CD4-positive, alpha-beta T cell treated with Interleukin-17A for 4 hours (primary cell): ENCODE data around the gene UBE2I.
A peak's percentile ranks its signal among the peaks of the same experiment; 100 is the strongest.
"Not testable (repeated sequence)": the region's sequence is repeated elsewhere in the genome, so short reads cannot be mapped to it uniquely, and the experiment has no call there.

Experiments
- DNase-seq: peaks from one replicate; pipeline ENCODE4 v3.0.0-alpha.2; 2020; ENCODE audit warnings: mixed read lengths

UBE2I gene

DNA sequence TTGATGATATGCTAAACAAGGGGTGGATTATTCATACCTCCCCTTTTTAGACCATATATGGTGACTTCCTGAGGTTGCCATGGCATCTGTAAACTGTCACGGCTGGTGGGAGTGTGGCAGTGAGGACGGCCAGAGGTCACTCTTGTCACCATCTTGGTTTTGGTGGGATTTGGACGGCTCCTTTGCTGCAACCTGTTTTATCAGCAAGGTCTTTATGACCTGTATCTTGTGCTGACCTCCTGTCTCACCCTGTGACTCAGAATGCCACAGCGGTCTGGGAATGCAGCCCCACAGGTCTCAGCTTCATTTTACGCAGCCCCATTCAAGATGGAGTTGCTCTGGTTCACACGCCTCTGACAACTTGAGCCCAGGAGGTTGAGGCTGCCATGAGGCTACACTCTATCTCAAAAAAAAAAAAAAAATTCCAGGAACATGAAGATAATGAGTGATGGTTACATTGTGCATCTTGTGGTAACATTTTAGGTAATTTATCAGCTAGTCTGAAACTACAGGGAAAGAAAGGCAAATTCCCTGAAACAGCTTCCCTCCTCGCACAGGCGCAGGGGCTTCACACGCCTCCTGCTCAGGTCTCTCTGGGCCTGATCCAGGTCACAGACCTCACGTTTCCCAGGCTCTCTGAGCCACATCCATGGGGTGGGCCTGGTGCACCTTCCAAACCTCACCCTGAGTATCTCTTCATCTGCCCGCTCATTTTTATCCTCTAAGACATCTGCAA is 15.3 kb upstream of the UBE2I start:
- no peak for DNase-seq

DNA sequence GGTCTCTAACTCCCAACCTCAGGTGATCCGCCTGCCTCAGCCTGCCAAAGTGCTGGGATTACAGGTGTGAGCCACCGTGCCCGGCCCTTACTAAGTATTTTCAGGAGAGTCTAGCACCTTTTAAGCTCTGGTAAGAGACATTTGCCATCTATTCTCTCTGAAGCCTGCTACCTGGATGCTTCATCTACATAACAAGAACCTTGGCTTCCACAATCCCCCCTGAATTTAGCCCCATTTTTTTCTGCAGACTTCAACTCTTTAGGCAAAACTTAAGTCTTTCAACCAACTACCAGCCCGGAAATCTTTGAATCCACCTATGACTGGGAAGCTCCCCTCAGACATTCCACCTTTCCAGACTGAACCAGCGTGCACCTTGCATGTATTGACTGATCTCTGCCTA is 14.0 kb upstream of the UBE2I start:
- DNase-seq, result no peak

DNA sequence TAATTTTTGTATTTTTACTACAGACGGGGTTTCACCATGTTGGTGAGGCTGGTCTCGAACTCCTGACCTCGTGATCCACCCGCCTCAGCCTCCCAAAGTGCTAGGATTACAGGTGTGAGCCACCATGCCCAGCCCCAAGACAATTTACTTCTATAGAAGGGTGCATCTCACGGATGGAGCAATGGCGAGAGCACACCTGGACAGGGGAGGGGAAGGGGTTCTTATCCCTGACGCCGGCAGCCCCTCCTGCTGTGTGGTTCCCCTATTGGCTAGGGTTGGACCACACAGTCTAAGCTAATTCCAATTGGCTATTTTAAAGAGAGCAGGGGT is 12.8 kb upstream of the UBE2I start:
- not testable (repeated sequence) for DNase-seq

DNA sequence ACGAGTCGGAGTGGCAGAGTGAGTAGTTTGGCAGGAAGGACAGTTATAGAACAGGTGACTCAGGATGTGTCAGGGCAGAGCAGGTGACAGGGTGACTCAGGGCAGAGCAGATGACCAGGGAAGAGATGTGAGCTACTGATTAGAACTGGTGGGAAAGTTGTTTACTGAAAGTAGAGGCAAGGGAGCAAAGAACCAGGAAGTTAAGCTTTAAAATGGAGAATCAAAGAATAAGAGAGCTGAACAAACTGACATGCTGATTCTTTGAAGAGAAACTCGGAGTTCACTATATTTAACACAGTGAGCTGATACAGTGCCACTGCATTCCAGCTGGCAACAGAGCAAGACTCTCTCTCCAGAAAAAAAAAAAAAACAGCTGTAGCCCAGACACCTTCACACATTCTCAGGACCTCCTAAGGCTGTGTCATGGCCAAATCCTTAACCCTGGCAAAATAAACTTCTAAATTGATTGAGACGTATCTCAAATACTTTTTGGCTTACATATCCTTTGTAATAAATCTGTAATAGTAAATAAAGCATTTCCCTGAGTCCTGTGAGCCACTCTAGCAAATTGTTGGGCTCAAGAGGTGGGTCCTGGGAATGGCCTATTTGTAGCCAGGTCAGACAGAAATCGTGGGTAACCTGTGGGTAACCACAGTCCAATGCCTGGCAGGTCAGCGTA is 12.3 kb upstream of the UBE2I start:
- DNase-seq, result no peak

DNA sequence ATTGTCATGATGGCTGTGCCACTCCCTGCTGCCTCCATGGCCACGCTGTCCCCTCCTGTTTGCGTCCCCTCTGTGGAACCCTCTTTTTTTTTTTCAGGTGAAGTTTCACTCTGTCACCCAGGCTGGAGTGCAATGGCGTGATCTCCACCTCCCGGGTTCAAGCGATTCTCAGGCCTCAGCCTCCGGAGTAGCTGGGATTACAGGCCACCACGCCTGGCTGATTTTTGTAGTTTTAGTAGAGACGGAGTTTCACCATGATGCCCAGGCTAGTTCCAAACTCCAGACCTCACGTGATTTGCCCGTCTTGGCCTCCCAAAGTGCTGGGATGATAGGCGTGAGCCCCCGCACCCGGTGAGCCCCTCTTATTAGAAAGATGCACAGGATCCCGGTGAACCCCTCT is 11.0 kb upstream of the UBE2I start:
- no peak for DNase-seq

DNA sequence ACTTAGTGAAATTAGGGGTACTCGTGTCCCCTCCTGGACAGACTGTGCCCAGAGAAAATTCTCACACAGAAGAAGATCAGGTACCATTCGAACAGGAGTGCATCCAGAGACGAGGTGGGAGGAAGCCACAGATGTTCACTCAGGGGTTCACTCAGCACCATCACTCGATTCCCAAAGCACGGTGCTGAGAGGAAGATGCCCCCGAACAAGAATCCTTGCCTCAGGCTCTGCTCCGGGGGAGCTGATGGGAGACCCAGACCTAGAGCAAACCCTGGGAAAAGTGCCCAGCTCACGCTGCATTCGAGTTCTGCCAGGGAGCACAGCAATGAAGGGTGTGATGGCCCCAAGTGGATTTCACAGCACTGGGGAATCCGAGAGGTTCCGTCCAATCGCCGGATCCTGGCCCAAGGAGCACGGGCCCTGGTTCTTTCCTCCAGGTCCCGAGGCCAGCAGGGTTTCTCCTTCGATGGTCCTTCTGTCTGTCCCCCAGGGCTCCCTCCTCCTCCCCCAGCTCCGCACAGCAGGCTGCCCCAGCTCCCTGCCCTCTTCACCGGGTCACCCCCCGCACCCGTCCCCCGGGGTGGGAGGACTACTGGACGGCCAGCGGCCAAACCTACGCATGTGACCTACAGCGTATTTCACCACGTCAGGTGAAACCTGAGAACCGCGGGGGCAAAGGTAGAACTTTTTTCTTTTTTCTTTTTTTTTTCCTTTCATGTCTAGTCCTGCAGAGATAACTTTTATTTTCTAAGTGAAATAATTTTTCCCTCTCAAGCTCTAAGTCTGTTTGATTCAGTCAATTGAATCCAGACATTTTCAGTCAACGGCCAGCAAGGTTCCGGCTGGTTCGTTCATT is 10.2 kb upstream of the UBE2I start:
- no peak for DNase-seq

DNA sequence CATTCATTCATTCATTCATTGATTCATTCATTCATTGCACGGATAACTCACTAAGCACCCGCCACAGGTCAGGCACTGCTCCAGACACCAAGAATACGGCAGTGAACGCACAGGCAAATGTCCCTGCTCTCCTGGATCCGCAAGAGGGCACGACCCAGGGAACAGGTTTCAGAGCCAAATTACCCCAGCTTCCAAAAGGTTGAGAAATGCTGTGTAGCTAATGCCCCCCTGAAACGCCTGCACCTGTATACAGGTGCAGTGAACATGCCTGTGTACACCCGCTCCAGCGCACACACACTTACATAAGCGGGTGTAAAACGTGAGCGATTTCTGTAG is 9.6 kb upstream of the UBE2I start:
- no peak for DNase-seq

DNA sequence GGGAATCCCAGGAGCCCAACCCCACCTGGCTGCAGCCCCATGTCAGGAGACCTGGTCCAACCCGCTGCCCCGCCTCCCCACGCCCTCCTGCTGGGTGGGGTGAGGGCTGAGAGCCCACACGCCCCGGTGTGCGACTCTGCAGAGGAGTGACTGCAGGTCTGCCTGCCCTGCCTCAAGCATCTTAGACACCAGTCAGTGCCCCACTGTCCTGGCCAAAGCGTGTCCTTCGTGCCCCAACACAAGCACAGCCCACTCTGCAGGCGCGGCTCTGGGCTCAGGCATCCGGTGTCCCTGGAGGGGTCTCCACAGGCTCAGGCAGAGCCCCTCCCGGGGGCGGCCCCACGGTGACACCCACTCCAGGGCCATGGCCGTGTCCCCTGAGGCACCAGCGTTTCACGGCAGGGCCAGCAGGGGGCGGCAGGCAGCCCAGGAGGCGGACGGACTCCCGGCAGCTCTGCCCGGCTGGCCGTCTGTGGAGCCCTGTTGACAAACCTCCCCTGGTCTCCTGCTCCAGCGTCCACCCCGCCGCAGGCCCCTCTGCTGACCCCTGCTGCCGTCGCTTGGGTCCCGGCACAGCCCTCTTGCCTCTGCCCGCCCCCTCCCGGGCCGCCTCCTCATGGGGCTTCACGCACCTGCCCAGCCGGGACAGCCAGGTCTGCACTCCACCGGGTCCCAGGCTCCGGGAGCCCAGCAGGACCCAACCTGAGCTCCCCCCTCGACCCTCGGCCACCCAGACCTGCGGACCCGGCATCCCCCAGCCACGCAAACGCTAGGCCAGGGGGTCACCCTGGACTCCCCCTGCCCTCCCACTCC is 8.6 kb upstream of the UBE2I start:
- DNase-seq, result peak; percentile 78

DNA sequence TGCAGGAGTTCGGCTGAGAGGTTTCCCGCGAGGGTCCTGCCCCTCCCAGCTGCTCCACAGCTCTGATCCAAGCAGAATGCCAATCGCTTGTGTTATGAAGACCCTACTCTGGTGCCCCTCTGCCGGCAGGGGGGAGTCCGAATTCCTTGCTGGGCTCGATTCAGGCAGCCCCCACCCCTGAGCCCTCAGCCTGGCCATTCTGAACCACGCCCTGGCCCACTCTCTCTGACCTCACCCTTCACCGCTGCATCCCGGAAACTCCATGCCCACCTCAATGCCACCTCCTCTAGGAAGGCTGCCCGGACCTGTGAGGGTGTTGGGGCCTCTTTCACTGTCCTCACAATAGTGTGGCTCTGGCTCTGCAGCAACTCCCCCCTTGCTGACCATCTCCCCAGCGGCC is 7.9 kb upstream of the UBE2I start:
- no peak for DNase-seq

DNA sequence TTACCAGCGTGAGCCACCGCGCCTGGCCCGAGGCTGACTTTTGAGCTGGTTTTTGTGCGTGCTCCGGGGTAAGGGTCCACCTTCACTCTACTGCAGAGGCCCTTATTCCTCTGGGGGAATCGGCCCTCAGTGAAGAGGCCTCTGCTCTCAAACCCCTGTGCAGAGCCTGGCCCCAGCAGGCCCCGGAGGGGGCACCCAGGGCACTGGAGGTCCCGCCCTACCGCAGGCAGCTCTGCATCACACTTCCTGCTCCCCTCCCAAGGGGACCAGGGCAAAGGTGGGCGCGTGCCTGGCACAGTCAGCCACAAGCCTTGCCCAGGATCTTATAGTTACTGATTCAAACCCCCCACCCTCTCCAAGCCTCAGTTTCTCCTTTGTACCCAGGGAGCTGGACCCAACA is 3.6 kb upstream of the UBE2I start:
- no peak for DNase-seq

DNA sequence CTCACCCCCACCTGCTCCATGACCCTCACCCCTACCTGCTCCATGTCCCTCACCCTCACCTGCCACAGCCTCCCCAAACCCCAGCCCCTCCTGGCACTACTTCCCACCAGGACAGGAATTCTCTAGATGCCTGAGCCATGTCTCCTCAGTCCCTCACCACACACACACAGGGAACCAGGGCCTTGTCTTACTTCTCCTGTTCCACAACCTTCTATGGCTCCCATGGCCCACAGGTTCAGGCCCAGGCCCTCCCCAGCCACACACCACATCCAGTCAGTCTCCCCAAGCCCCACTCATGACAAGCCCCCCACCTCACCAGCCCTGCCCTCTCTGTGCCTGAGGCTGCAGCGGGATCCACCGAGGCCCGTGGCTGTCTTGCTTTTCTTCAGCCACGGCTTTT is 3.1 kb upstream of the UBE2I start:
- no peak for DNase-seq

DNA sequence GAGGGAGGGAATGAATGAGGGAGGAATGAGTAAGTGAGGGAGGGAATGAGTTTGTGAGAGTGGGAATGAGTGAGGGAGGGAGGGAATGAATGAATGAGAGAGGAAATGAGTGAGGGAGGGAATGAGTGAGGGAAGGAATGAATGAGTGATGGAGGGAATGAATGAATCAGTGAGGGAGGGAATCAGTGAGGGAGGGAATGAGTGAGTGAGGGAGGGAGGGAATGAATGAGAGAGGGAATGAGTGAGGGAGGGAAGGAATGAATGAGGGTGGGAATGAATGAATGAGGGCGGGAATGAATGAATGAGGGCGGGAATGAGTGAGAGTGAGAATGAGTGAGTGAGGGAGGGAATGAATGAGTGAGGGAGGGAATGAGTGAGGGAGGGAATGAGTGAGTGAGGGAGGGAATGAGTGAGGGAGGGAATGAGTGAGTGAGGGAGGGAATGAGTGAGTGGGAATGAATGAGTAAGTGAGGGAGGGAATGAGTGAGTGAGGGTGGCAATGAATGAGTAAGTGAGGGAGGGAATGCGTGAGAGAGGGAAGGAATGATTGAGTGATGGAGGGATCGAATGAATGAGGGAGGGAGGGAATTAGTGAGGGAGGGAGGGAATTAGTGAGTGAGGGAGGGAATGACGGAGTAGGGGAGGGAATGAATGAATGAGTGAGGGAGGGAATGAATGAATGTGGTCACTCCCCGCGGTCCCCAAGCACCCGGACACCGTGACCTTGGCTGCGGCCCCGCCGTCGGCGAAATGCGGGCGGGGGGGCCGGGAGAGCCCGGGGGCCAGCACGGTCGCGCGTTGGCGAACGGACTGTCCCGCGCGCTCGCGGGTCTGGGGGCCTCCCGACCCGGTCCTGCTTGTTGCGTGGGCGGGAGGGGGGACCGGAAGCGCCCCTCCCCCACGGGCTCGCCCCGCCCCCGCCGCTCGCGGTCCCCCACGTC is 1.1 kb upstream of the UBE2I start:
- DNase-seq, result no peak

DNA sequence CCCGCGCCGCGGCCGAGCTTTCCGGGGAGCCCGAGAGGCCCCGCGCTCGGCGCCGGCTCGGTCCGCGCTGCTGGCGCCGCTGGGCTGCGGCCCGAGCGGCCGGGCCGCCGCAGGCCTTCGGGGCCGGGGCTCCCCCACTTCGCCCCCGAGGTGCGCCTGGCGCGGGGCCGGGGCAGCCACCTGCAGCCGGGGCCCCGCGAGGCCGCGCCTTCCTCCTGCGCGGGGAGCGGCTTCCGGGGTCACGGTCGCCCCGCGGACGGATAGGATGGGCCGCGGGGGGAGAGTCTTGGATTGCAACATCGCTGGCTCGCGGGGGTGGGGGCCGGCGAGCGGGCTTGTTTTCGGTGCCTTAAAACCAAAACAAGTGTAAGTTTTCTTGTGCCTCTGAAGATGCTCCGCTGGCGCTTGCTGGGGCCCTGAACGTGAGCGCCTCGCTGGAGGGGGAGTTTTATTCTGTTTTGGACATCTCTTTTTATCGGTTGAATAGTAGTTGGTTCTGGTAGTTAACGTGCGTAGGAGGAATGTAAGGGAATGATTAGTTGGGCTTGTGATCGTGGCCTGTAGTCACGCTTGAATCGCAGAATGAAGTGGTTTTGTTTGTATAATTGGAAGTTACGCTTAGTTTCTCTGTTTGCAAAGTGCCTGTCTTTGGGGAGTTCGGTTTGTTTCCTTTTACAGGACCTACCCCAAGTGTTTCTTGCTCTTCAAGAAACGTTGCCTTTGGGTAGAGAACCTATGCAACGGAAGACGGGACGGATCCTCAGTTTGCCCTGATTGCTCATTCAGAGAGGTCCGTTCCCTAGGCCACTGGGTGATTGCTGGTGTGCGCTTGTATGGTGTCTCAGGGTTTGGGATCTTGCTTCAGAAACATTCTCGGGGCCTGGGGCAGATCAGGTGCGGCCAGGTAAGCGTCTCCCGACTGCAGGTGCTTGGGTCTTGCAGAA is 724 bp downstream of the UBE2I start:
- DNase-seq, result peak; percentile 65

DNA sequence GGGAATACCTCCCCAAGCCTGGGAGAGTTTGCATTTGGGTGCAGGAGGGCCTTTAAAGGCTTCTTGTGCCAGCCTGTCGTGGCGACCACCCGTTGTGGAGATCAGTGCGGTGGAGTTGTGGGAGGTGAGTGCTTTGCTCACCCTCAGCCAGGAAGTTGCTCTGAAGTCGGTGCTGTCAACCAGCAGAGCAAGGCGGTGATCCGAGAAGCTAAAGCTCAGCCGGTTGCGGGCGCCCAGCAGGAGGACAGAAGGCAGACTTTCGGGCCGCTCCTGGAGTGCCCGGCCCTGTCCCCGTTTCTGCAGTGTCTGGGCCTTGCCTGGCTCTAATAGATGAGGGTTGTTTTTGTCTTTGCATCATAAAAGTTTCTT is 1.4 kb downstream of the UBE2I start:
- DNase-seq, result peak; percentile 40

DNA sequence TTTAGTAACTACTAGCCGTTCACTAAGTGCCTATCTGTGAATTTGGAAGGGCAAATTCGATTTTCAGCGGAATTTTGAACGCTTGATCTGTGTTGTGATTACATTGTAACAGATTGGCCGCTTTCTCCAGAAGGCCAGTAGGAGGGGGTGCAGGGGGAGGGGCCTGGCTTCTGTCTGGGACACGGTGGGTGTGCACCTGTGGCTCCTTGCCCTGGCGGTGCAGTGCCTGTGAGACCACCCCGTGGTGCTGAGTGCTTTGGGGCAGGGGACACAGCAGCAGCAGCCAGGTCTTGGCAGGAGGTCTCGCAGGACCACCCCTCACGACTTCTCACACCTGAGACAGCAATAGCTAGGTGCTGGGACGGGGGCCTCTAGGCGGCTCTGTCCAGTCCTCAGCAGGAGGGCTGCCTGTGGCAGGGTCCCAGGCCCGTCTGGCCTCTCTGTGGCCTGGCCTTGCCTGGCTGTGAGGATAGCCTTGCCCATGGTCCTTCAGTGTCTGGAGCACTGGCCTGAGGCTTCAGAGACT is 1.8 kb downstream of the UBE2I start:
- no peak for DNase-seq

DNA sequence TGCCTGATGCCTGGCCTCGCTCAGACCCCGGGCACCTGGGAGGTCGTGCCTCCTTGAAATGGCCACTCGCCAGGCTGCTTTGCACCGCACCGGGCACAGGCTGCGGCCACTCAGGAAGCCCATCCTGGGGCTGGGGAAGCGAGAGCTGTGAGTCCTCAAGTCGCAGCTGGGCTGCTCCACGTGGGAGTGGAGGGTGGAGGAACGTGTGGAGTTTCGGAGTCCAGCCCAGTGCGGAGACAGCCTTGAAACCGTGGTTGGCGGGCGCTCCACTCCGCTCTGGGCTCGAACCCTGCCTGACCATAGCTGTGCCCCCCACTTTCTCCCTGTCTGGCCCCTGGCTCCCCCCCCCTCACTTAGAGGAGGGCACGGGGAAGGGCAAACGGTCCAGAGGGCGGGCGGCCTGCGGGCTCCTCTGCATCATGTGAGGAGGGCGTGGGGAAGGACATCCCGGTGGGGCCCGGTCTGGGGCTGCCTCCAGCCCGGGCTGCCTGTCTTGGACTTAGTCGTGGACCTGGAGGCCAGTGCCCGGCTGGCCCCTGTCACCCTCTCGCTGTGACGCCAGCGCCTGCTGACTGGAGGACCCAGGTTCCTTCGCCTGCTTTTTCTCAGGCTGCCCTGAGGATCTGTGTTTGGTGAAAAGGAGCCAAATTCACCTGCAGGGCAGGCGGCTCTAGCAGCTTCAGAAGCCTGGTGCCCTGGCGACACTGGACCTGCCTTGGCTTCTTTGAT is 2.5 kb downstream of the UBE2I start:
- no peak for DNase-seq

DNA sequence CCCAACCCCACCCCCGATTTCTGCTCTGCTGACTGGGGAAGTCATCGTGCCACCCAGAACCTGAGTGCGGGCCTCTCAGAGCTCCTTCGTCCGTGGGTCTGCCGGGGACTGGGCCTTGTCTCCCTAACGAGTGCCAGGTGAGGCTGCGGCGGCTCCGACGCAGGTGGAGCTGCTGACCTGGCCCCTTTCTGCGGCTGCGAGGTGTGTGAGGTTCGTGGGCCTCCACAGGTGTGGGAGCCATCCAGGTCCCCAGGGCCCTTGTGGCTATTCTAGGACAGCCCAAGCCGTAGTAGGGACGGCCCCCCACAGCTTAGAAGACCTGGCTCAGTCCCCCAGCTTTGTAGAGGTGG is 3.0 kb downstream of the UBE2I start:
- no peak for DNase-seq

DNA sequence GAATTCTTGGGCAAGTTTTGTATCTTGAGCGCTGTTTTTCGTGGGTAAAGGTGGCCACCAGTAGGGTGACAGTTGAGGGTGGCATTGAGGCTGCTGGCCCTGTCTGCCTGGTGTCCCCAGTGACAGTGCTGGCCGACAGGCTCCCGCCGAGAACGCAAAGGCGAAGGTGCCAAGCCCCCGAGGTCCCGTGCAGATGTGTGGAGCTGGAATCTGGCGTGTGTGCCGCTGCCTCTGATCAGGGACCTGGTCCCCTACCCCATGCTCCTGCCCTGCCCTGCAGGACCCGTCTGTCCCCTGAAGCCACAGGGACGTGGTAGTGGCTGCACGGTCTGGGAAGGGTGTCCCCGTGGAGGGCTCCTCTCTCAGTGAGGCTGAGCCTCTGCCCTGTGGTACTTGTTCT is 3.5 kb downstream of the UBE2I start:
- no peak for DNase-seq

DNA sequence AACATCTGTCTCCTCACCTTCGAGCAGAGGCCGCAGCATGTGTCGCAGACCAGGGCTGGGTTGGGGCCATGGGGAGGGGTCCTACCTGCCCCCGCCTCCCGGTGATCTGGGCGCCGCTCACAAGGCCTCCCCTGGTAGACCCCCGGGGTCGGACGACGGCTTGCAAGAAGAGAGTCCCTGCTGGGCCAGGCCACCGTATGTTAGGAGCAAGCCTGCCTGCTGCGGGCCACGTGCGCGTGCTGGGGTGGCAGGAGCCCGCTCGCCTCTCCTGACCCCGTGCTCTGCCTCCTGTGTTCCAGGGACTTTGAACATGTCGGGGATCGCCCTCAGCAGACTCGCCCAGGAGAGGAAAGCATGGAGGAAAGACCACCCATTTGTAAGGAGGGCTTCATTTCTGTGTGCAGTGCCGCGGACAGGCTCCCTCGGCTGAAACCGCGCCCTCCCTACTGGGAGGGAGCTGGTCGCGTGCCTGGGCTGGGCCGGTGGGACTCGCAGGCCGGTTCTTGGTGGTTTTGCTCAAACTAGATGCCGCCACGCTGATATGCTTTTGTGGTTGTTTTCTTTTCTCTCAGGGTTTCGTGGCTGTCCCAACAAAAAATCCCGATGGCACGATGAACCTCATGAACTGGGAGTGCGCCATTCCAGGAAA is 4.4 kb downstream of the UBE2I start:
- no peak for DNase-seq
